Measurements from ENCODE around the gene ANAPC2. TPM values are rescaled to one million over a fixed set of nuclear protein-coding genes. Genes with fewer than 3 reads are reported as not detected.

The ANAPC2 gene
- total RNA-seq, 4 donors from 2014 or later, result 6.7 to 65.6 (median 24.9) TPM

DNA sequence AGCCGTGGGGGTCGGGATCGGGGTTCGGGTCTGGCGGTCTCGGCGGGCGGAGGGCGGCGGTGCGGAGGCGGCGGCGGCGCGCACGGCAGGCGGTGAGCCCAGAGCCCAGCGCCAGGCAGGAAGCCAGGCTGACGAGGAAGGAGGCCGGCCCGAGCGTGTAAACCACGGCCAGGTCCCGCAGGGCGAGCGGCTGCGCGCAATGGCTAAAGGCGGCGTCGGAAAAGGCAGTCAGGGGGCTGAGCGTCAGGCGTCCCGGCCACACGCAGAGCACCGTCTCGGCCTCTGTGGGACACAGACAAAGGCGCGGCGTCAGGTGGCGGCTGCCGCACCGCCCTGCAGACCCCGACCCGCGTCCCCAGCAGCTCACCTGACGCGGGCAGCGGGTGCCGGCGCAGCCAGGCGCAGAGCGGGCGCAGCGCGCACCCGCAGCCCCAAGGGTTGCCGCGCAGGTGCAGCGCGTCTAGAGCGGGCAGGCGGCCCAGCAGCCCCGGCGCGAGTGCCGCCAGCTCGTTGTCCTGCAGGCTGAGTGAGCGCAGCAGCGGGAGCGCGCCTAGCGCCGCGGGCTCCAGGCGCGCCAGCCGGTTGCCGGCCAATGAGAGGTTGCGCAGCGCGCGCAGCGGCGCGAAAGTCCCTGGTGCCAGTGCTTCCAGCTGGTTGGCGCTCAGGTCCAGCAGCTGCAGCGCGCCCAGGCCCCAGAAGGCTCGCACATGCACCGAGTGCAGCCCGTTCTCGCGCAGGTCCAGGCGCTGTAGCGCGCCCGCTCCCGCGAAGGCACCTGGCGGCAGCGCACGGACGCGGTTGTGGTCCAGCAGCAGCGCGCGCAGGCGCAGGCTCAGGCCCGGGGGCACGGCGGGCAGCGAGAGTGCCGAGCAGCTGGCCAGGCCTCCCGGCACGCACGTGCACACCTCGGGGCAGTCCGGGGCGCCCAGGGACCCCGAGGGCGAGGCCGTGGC is 19.2 kb downstream of the ANAPC2 start:
- no peaks in the 10 kb centered on the region for H3K9me3 ChIP-seq

DNA sequence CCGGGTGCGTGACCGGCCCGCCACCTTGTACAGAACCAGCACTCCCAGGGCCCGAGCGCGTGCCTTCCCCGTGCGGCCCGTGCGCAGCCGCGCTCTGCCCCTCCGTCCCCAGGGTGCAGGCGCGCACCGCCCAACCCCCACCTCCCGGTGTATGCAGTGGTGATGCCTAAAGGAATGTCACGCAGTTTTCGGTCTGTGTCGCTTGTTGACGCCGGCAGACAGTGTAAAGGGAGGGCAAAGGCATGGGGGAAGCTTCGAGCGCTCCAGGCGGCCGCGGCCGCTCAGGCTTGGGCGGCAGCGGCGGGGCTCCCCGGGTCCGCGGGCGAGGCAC is 19.8 kb downstream of the ANAPC2 start:
- no peak overlapping the region for H3K27ac ChIP-seq
- peaks cover 32 to 52% of the 10 kb centered on the region in 2 donors for H3K27me3 ChIP-seq
- no peaks in the 10 kb centered on the region for H3K9me3 ChIP-seq
- H3K36me3 ChIP-seq, result no peaks in the 10 kb centered on the region
- H3K4me1 ChIP-seq, result peaks cover 4 to 21% of the 10 kb centered on the region in 2 donors
- intact Hi-C loops (cut with DNase I; ENCODE audit: low total_unique reads), result no loop called here
- peak overlapping the region in 1 of 2 donors; percentile 11 for H3K4me3 ChIP-seq
- DNase-seq, result no peak
- TF ChIP-seq POLR2A (IDR thresholded peaks at IDR 0.05) (no peak), CTCF (IDR thresholded peaks at IDR 0.05) (no peak)

More for the DNA sequence above, 19.2 kb downstream of the ANAPC2 start:
- Histone ChIP-seq H3K27me3 (peaks cover 28 to 45% of the 10 kb centered on the region in 2 donors), H3K4me1 (peaks cover 4 to 21% of the 10 kb centered on the region in 2 donors), H3K36me3 (no peaks in the 10 kb centered on the region), H3K27ac (no peak overlapping the region), H3K4me3 (peak overlapping the region in 1 of 2 donors; percentile 11)
- intact Hi-C loops (cut with DNase I; ENCODE audit: low total_unique reads), result no loop called here
- DNase-seq, result no peak
- no peak for TF ChIP-seq POLR2A (IDR thresholded peaks at IDR 0.05)
- TF ChIP-seq CTCF (IDR thresholded peaks at IDR 0.05), result no peak

GRCh38 chr9:137167747-137168572 is 20.4 kb downstream of the ANAPC2 start:
- no peak for DNase-seq
- Histone ChIP-seq H3K27me3 (peaks cover 38 to 58% of the 10 kb centered on the region in 2 donors), H3K4me1 (peaks cover 4 to 22% of the 10 kb centered on the region in 2 donors), H3K36me3 (no peaks in the 10 kb centered on the region), H3K4me3 (peak overlapping the region in 1 of 2 donors; percentile 11), H3K9me3 (no peaks in the 10 kb centered on the region), H3K27ac (no peak overlapping the region)
- TF ChIP-seq CTCF (IDR thresholded peaks at IDR 0.05), result no peak
- no peak for TF ChIP-seq POLR2A (IDR thresholded peaks at IDR 0.05)
- intact Hi-C loops (cut with DNase I; ENCODE audit: low total_unique reads), result no loop called here

DNA sequence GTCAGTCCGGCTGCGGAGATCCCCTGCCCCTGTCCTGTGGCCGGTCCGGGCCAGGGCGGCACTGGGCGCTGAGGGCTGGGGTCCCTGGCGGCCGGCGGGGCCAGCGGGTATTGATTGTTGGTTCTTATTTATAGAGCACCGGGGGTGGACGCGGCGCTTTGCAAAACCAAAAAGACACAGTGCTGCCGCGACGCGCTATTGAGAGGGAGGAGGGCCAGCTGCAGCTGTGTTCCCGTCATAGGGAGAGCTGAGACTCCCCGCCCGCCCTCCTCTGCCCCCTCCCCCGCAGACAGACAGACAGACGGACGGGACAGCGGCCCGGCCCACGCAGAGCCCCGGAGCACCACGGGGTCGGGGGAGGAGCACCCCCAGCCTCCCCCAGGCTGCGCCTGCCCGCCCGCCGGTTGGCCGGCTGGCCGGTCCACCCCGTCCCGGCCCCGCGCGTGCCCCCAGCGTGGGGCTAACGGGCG is 21.0 kb downstream of the ANAPC2 start:
- H3K36me3 ChIP-seq, result no peaks in the 10 kb centered on the region
- no peaks in the 10 kb centered on the region for H3K9me3 ChIP-seq
- H3K4me1 ChIP-seq, result peaks cover 4 to 28% of the 10 kb centered on the region in 2 donors
- H3K27ac ChIP-seq, result no peak overlapping the region
- peaks cover 42 to 64% of the 10 kb centered on the region in 2 donors for H3K27me3 ChIP-seq
- no peak for TF ChIP-seq CTCF (IDR thresholded peaks at IDR 0.05)
- no peak for TF ChIP-seq POLR2A (IDR thresholded peaks at IDR 0.05)
- intact Hi-C loops (cut with DNase I; ENCODE audit: low total_unique reads), result no loop called here
- no peak overlapping the region for H3K4me3 ChIP-seq
- DNase-seq, result no peak
